HUES6 (cell line): ENCODE data around the gene MX2.

ENCODE experiments used
- H3K27ac ChIP-seq: 2 replicates; pipeline ENCODE4 v1.7.0; 2013; ENCODE audit warnings: low read depth, mild to moderate bottlenecking, low read length, inconsistent platforms
- H3K27me3 ChIP-seq: 2 replicates; pipeline ENCODE4 v1.6.1; 2013; ENCODE audit warnings: low read length; ENCODE audit not compliant: control insufficient read depth, insufficient read depth
- H3K36me3 ChIP-seq: 2 replicates; pipeline ENCODE4 v1.6.1; 2013; ENCODE audit warnings: low read length; ENCODE audit not compliant: control insufficient read depth, insufficient read depth
- H3K4me1 ChIP-seq: 2 replicates; pipeline ENCODE4 v1.6.1; 2013; ENCODE audit warnings: low read length; ENCODE audit not compliant: control insufficient read depth, insufficient read depth
- H3K4me3 ChIP-seq: 2 replicates; pipeline ENCODE4 v1.5.1; 2013; ENCODE audit warnings: low read depth, low read length
- H3K9ac ChIP-seq: one replicate; pipeline ENCODE4 v1.6.1; 2013; ENCODE audit warnings: mild to moderate bottlenecking, low read length
- H3K9me3 ChIP-seq: 2 replicates; pipeline ENCODE4 v1.6.1; 2013; ENCODE audit warnings: low read depth, low read length; ENCODE audit not compliant: control insufficient read depth, insufficient read depth

Gene MX2

DNA sequence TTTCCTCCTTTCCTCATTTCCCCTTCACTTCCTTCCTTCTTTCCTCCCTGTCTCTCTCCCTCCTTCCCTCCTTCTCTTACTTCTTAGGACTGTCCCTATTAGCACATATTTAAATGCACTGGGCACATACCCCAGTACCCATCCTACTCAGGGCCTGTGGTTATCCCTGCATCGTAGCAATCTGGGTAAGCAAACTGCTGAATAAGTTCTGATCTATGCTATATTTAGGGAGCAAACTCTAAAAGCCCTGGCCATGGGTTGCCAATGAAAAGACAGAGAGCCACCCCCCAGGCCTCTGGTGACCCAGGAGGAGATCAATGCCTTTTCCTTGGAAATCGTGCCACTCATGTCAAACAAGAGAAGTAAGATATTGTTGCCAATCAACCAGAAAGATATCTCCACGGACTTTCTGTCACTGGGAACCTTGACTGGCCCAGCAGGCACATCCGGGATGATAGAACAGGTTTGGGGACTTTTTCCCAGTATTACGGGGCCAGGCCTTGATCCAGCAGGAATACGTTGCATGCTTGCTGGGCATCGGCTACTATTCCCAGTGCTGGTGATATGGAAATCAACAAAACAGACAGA, 39.8 kb upstream of the MX2 start:
- Histone ChIP-seq H3K4me1 (peaks cover 17% of the 10 kb centered on the region), H3K36me3 (no peaks in the 10 kb centered on the region), H3K27me3 (peaks cover 10% of the 10 kb centered on the region), H3K9me3 (no peaks in the 10 kb centered on the region), H3K27ac (no peak overlapping the region), H3K9ac (no peak overlapping the region), H3K4me3 (no peak overlapping the region)

DNA sequence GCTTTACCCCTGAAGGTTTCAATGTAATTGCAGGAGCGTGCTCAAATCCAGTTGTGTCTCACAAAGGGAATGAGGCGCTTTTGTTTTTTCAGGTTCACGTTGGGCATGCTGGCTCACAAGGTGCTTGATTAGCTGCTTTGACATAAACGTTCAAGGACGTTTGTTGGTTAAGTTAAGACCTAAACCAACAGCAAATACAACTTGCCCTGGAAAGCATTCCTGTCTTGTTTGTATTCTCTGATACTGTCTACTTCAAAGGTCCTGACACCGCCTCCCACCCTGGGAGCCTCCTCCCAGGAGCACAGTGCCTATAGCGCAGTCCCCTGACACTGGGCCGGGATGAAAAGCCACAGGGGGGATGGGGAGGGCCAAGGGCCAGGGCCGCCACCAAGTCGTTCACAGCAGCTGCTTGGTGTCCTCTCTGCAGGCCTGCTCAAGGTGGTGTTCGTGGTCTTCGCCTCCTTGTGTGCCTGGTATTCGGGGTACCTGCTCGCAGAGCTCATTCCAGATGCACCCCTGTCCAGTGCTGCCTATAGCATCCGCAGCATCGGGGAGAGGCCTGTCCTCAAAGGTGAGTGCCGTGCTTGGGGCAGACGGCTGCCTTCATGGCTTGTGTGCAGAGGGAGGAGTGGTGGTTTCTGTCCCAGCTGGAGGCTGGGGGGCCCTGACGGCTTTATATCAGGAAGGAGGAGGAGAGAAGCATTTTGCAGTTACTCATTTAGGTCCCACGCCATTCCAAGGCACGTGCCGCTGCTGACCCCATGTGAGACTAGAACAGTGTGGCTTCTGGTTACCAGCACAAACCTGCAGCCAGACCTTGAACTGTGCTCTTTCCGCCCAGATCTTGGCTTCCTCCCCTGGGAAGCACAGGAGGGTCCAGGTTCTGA, 39.1 kb upstream of the MX2 start:
- Histone ChIP-seq H3K4me1 (peaks cover 12% of the 10 kb centered on the region; the same call in 1 of the 2 replicates), H3K36me3 (no peaks in the 10 kb centered on the region), H3K9me3 (no peaks in the 10 kb centered on the region), H3K9ac (no peak overlapping the region), H3K27me3 (peaks cover 3% of the 10 kb centered on the region), H3K4me3 (no peak overlapping the region), H3K27ac (no peak overlapping the region)

DNA sequence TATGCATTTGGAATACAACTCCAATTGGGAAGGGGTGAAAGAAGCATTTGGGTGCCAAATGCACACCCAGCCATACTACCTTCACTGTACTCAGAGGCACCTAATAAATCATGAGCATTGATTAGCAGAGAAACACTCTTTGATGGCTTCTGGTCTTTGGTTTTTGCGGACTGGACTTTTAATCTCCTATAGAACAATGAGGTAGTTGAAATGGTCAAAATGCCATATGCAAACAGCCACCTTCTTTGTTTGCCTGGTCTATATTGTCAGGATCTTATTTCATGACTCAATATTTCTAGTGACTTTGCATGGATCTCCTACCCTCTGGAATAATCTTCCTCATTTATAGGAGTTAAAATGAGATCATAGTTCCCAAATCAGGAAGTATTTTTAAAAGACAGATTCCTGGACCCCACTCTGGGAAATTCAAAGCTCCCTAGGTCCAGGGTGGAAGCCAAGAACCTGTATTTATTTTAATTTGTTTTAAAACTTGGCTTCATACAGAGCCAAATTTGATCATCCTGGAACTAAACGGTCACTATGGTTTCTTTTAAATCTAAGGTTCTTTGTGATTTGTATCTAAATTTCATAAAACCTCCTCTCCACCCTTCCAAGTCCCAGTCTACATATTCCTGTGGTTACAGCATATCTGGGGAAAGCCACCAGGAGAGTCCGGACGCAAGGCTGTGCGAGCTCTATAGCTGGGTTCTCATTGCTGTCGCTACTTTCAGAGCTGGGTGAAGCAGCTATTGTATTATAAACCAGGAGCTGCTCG, 36.5 kb upstream of the MX2 start:
- H3K9me3 ChIP-seq, result no peaks in the 10 kb centered on the region
- no peak overlapping the region for H3K9ac ChIP-seq
- H3K36me3 ChIP-seq, result no peaks in the 10 kb centered on the region
- H3K27ac ChIP-seq, result no peak overlapping the region
- no peak overlapping the region for H3K4me3 ChIP-seq
- H3K27me3 ChIP-seq, result no peaks in the 10 kb centered on the region
- H3K4me1 ChIP-seq, result peaks cover 14% of the 10 kb centered on the region

DNA sequence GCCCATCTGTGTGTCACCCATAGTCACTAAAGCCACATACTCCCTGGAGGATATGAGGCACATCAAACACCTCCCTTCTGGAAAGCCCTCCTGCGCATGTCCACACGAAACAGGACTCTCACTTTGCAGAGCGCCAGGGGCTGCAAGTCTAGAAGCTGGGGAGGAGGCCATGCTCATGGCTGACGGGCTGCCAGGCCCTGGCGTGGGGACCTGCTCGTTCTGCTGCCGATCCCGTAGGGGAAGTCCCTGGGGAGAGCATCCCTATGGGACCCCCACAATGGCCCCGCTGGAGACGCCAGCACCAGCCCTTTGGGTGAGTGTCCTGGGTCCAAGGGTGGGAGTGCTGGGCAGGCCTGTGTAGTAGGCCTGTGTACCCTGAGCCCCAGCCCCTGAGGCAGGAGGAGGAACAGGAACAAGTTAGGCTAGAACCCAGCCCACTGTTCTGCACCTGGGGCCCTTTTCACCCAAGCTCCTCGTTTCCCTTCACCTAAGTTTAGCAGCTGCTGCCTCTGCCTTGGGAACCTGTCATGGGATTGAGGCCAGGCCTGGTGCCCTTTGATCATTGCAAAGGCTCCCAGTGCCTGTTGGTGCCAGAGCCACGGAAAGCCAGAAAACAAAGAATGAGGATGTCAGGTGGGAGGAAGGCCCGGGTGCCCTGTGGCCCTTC, 35.3 kb upstream of the MX2 start:
- Histone ChIP-seq H3K27ac (no peak overlapping the region), H3K4me1 (peaks cover 14% of the 10 kb centered on the region), H3K9me3 (no peaks in the 10 kb centered on the region), H3K36me3 (no peaks in the 10 kb centered on the region), H3K9ac (no peak overlapping the region), H3K27me3 (no peaks in the 10 kb centered on the region), H3K4me3 (no peak overlapping the region)

DNA sequence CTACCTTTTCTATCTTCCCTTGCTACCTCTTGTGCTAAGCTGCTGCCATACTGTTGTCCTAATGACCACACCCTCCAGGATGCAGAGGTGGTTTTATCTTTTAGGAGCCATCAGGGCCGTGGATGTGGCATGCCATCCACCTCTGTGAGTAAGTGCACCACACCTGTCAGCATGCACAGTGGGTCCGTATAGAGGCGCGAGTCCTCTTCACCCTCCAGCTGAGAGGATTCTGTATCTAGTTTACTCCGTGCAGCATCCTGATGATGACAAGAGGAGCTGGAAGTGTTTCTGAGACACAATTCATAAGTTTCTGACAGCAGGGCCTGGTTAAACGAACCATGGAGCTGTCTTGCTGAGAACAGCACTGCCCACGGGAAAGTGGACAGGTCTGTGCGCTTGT, 34.1 kb upstream of the MX2 start:
- H3K27ac ChIP-seq, result no peak overlapping the region
- H3K4me1 ChIP-seq, result peaks cover 8% of the 10 kb centered on the region
- H3K27me3 ChIP-seq, result no peaks in the 10 kb centered on the region
- H3K4me3 ChIP-seq, result no peak overlapping the region
- no peaks in the 10 kb centered on the region for H3K36me3 ChIP-seq
- H3K9me3 ChIP-seq, result peaks cover 6% of the 10 kb centered on the region; the same call in 1 of the 2 replicates
- no peak overlapping the region for H3K9ac ChIP-seq

DNA sequence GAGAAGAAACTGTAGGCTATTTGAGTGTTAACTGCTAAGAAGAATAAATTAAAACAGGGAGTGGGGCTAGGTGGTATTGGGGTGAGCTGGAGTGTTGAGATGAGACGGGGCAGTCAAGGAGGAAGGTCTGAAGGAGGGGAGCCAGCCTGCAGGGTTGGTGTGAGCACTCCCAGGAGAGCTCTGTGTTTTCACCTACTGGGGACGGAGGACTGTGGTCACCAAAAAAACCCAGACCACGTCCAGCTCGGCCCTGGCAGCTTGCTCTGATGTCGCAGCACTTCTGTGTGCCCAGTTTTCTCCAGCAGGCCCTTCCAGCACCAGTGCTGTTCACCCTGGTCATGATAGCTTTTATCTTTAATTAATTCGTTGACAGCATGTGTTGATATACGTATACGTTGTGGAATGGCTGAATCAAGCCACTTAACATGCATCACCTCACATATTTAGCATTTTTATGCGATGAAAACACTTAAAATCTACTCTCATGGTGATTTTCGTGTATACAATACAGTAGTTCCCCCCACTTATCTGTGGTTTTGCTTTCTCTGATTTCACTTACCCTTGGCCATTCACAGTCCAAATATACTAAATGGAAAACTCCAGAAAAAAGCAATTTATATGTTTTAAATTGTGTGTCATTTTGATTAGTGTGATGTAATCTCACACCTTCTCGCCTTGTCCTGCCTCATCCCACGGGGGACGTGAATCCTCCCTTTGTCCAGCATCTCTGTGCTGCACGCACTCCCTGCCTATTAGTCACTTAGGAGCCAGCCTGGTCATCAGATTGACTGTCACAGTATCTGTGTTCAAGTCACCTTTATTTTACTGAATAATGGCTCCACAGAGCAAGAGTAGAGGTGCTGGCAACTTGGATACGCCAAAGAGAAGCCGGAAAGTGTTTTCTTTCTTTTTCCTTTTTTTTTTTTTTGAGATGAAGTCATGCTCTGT, 32.9 kb upstream of the MX2 start:
- Histone ChIP-seq H3K4me3 (no peak overlapping the region), H3K4me1 (peaks cover 4% of the 10 kb centered on the region; the same call in 1 of the 2 replicates), H3K27ac (no peak overlapping the region), H3K9ac (no peak overlapping the region), H3K9me3 (peaks cover 15% of the 10 kb centered on the region), H3K36me3 (no peaks in the 10 kb centered on the region), H3K27me3 (no peaks in the 10 kb centered on the region)

DNA sequence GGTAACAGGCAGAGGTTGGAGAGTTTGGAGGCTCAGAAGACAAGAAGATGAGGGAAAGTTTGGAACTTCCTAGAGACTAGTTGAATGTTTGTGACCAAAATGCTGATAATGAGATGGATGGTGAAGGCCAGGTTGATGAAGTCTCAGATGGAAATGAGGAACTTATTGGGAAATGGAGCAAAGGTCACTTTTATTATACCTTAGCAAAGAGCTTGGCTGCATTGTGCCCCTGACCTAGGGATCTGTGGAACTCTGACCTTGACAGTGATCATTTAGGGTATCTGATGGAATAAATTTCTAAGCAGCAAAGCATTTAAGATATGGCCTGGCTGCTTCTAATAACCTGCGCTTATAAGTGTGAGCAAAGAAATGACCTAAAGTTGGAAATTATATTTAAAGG, 28.1 kb upstream of the MX2 start:
- no peaks in the 10 kb centered on the region for H3K27me3 ChIP-seq

DNA sequence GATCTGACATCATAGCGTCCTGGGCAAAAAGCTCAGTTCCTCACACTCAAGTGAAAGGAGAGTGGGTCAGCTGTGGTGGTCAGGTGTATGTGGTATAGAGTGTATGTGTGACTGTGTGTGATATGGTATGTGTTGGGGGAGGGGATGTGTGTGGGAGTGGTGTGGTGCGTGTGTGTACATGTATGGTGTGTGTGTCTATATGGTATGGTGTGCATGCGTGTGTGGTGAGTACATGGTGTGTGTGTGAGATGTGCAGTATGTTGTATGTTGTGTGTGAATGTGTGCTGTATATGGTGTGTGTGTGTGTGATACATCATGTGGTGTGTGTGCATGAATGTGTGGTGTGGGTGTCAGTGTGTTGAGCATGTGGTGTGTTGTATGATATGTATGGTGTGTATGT, 24.3 kb upstream of the MX2 start:
- H3K27me3 ChIP-seq, result no peaks in the 10 kb centered on the region
- no peak overlapping the region for H3K9ac ChIP-seq
- H3K4me3 ChIP-seq, result no peak overlapping the region
- H3K36me3 ChIP-seq, result no peaks in the 10 kb centered on the region
- peaks cover 42% of the 10 kb centered on the region for H3K9me3 ChIP-seq
- H3K4me1 ChIP-seq, result no peaks in the 10 kb centered on the region
- H3K27ac ChIP-seq, result no peak overlapping the region

More for the DNA sequence above, 28.1 kb upstream of the MX2 start:
- Histone ChIP-seq H3K27ac (no peak overlapping the region), H3K9ac (no peak overlapping the region), H3K4me1 (peaks cover 4% of the 10 kb centered on the region; the same call in 1 of the 2 replicates), H3K9me3 (peaks cover 36% of the 10 kb centered on the region), H3K4me3 (no peak overlapping the region), H3K36me3 (no peaks in the 10 kb centered on the region)

DNA sequence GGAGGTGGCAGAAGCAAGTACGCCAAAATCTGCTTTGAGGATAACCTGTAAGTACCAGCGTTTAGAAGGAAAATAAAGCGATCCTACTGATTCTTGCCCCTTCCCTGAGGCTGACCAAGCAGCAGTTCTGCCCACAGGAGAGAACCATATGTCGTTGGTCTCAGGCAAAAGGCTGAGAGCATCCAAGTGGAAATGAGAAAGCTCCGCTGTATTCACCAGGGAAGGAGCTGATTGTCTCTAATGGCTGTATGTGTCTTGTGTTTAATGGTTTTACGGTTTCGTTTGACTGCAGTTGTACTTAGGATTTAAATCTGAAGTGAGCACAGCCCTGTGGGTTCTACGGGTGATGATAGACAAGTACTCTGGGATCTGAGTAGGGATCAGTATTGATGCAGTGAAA, 23.4 kb upstream of the MX2 start:
- Histone ChIP-seq H3K27me3 (no peaks in the 10 kb centered on the region), H3K27ac (no peak overlapping the region), H3K4me1 (no peaks in the 10 kb centered on the region), H3K9ac (no peak overlapping the region), H3K9me3 (peaks cover 41% of the 10 kb centered on the region), H3K36me3 (no peaks in the 10 kb centered on the region), H3K4me3 (no peak overlapping the region)

DNA sequence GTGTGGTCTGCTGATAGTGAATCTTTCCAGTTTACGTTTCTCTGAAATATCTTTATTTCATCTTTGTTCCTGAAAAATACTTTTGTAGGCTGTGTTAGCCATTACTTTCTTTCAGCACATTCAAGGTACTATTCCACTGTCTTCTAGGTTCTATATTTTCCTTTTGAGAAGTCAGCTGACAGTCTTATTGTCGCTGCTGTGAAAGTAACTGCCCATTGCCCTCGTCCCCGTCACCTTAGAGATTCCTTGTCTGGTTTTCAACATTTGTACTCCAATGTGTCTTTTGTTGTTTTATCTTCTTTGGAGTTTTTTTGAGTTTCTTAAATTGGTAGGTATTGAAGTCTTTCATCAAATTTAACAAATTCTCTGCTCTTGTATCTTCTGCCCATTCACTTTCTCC, 19.8 kb upstream of the MX2 start:
- Histone ChIP-seq H3K9me3 (peaks cover 15% of the 10 kb centered on the region; the same call in 1 of the 2 replicates), H3K27ac (no peak overlapping the region), H3K27me3 (no peaks in the 10 kb centered on the region), H3K4me3 (no peak overlapping the region), H3K36me3 (no peaks in the 10 kb centered on the region), H3K4me1 (no peaks in the 10 kb centered on the region), H3K9ac (no peak overlapping the region)
